ENCODE data around the gene HEPACAM.
"Not testable (repeated sequence)": the region's sequence is repeated elsewhere in the genome, so short reads cannot be mapped to it uniquely, and the experiment has no call there.

Gene HEPACAM

DNA sequence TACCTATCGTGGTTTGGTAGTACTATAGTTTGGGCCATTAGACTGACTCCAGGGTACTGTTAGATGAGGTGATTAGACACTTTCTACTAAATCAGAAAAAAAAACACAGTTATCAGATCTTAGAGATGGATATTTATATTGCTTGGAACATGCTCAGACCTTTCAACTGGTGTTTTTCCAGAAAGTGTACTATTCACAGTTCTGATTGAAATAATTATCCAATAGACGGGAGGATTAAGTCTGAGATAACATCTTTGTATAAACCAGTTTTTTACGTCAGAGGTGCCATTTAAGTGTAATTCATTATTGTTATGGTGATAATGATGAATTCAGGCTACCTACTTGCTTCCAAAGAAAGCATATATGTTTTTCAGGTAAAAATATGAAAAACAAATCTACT, 40.7 kb upstream of the HEPACAM start:
- no peaks in the 10 kb centered on the region for H3K9me2 ChIP-seq (replicated peaks; ENCODE audit: insufficient read depth, low read length)
- H3K27me3 ChIP-seq (ENCODE audit: low read length): no peaks in the 10 kb centered on the region
- H3K36me3 ChIP-seq (ENCODE audit: low read length): no peaks in the 10 kb centered on the region
- no peaks in the 10 kb centered on the region for H3F3A ChIP-seq (ENCODE audit: insufficient read depth)
- H3K27ac ChIP-seq (ENCODE audit: low read depth, low read length): no peak overlapping the region
- no peak overlapping the region for H3K4me2 ChIP-seq (ENCODE audit: low read depth, low read length, poor library complexity, severe bottlenecking)
- H3K9ac ChIP-seq (ENCODE audit: low read length): no peak overlapping the region
- H3K9me3 ChIP-seq (ENCODE audit: insufficient read depth, low read length): no peaks in the 10 kb centered on the region
- no peak overlapping the region for H3K4me3 ChIP-seq (ENCODE audit: insufficient read depth, low read length, poor library complexity, severe bottlenecking)
- no peak overlapping the region for H2AFZ ChIP-seq (ENCODE audit: low read depth, low read length, severe bottlenecking)
- no peak for TF ChIP-seq EZH2phosphoT487 (conservative IDR thresholded peaks at IDR 0.05; ENCODE audit: low read length)
- H3K79me2 ChIP-seq (ENCODE audit: insufficient read depth, low read length): no peaks in the 10 kb centered on the region
- H4K20me1 ChIP-seq (ENCODE audit: low read depth, low read length): no peaks in the 10 kb centered on the region

GRCh38 chr11:124971810-124972209, 36.0 kb upstream of the HEPACAM start:
- Histone ChIP-seq H3K4me2 (ENCODE audit: low read depth, low read length, poor library complexity, severe bottlenecking) (no peak overlapping the region), H3K36me3 (ENCODE audit: low read length) (no peaks in the 10 kb centered on the region), H3K9me2 (replicated peaks; ENCODE audit: insufficient read depth, low read length) (no peaks in the 10 kb centered on the region), H3K9me3 (ENCODE audit: insufficient read depth, low read length) (no peaks in the 10 kb centered on the region), H3K27me3 (ENCODE audit: low read length) (no peaks in the 10 kb centered on the region), H3K9ac (ENCODE audit: low read length) (no peak overlapping the region), H3K79me2 (ENCODE audit: insufficient read depth, low read length) (no peaks in the 10 kb centered on the region), H3K4me3 (ENCODE audit: insufficient read depth, low read length, poor library complexity, severe bottlenecking) (no peak overlapping the region), H2AFZ (ENCODE audit: low read depth, low read length, severe bottlenecking) (no peak overlapping the region), H3K27ac (ENCODE audit: low read depth, low read length) (no peak overlapping the region), H4K20me1 (ENCODE audit: low read depth, low read length) (no peaks in the 10 kb centered on the region), H3F3A (ENCODE audit: insufficient read depth) (no peaks in the 10 kb centered on the region)
- TF ChIP-seq CTCF (IDR thresholded peaks at IDR 0.05; ENCODE audit: insufficient read depth, low read length, poor library complexity, severe bottlenecking) (no peak), EZH2phosphoT487 (conservative IDR thresholded peaks at IDR 0.05; ENCODE audit: low read length) (no peak)

- Histone ChIP-seq H3F3A (ENCODE audit: insufficient read depth) (no peaks in the 10 kb centered on the region), H4K20me1 (ENCODE audit: low read depth, low read length) (no peaks in the 10 kb centered on the region), H3K9me2 (replicated peaks; ENCODE audit: insufficient read depth, low read length) (no peaks in the 10 kb centered on the region), H3K36me3 (ENCODE audit: low read length) (no peaks in the 10 kb centered on the region), H3K9me3 (ENCODE audit: insufficient read depth, low read length) (no peaks in the 10 kb centered on the region), H3K9ac (ENCODE audit: low read length) (no peak overlapping the region), H3K27me3 (ENCODE audit: low read length) (no peaks in the 10 kb centered on the region), H3K4me2 (ENCODE audit: low read depth, low read length, poor library complexity, severe bottlenecking) (no peak overlapping the region), H3K27ac (ENCODE audit: low read depth, low read length) (no peak overlapping the region), H2AFZ (ENCODE audit: low read depth, low read length, severe bottlenecking) (no peak overlapping the region), H3K79me2 (ENCODE audit: insufficient read depth, low read length) (no peaks in the 10 kb centered on the region), H3K4me3 (ENCODE audit: insufficient read depth, low read length, poor library complexity, severe bottlenecking) (no peak overlapping the region)
- TF ChIP-seq EZH2phosphoT487 (conservative IDR thresholded peaks at IDR 0.05; ENCODE audit: low read length) (no peak), CTCF (IDR thresholded peaks at IDR 0.05; ENCODE audit: insufficient read depth, low read length, poor library complexity, severe bottlenecking) (no peak)
These were observed 35.1 kb upstream of the HEPACAM start for GRCh38 chr11:124970925-124971324.

DNA sequence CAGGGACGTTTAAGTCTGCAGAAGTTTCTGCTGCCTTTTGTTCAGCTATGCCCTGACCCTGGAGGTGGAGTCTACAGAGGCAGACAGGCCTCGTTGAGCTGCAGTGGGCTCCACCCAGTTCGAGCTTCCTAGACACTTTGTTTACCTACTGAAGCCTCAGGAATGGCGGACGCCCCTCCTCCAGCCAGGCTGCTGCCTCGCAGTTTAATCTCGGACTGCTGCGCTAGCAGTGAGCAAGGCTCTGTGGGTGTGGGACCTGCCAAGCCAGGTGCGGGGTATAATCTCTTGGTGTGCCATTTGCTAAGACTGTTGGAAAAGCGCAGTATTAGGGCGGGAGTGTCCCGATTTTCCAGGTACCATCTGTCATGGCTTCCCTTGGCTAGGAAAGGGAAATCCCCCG, 32.4 kb upstream of the HEPACAM start:
- H2AFZ ChIP-seq (ENCODE audit: low read depth, low read length, severe bottlenecking); H3K27me3 ChIP-seq (ENCODE audit: low read length); H3K4me3 ChIP-seq (ENCODE audit: insufficient read depth, low read length, poor library complexity, severe bottlenecking); H3K9me2 ChIP-seq (replicated peaks; ENCODE audit: insufficient read depth, low read length); H4K20me1 ChIP-seq (ENCODE audit: low read depth, low read length); H3K9ac ChIP-seq (ENCODE audit: low read length); H3F3A ChIP-seq (ENCODE audit: insufficient read depth); H3K27ac ChIP-seq (ENCODE audit: low read depth, low read length); H3K36me3 ChIP-seq (ENCODE audit: low read length); H3K79me2 ChIP-seq (ENCODE audit: insufficient read depth, low read length); H3K9me3 ChIP-seq (ENCODE audit: insufficient read depth, low read length); H3K4me2 ChIP-seq (ENCODE audit: low read depth, low read length, poor library complexity, severe bottlenecking): not testable (repeated sequence)

Measured in SU-DHL-6 (cell line).